IMR-90 (cell line): ENCODE measurements around the gene CEP83.

ENCODE experiments used
- BHLHE40 ChIP-seq: fragments of 150-350 bp; IDR thresholded peaks from 2 replicates; pipeline ENCODE4 v1.6.1; 2016; ENCODE audit warnings: mild to moderate bottlenecking, low read depth, low read length
- CEBPB ChIP-seq: IDR thresholded peaks from 2 replicates; pipeline ENCODE4 v1.6.1; 2012; ENCODE audit warnings: low read depth, low read length, improper control_type of control experiment
- FOS ChIP-seq: fragments of 150-350 bp; IDR thresholded peaks from 2 replicates; pipeline ENCODE4 v1.6.1; 2016; ENCODE audit warnings: low read depth, low read length
- MAZ ChIP-seq: IDR thresholded peaks from 2 replicates; pipeline ENCODE4 v1.6.1; 2012; ENCODE audit warnings: low read depth, mild to moderate bottlenecking, low read length, improper control_type of control experiment, moderate library complexity, borderline replicate concordance
- NFE2L2 ChIP-seq: fragments of 150-350 bp; IDR thresholded peaks from 2 replicates; pipeline ENCODE4 v1.6.1; 2016; ENCODE audit warnings: low read depth, mild to moderate bottlenecking, low read length
- POLR2A ChIP-seq: IDR thresholded peaks from 2 replicates; pipeline ENCODE4 v1.6.1; 2012; ENCODE audit warnings: mild to moderate bottlenecking, low read depth, low read length
- RAD21 ChIP-seq: IDR thresholded peaks from 2 replicates; pipeline ENCODE4 v1.6.1; 2012; ENCODE audit warnings: low read length, improper control_type of control experiment
- RCOR1 ChIP-seq: IDR thresholded peaks from 2 replicates; pipeline ENCODE4 v1.6.1; 2012; ENCODE audit warnings: mild to moderate bottlenecking, low read length, improper control_type of control experiment; ENCODE audit not compliant: insufficient replicate concordance
- RFX5 ChIP-seq: IDR thresholded peaks from 2 replicates; pipeline ENCODE4 v1.8.0; 2012; ENCODE audit warnings: low read depth, mild to moderate bottlenecking, low read length, moderate library complexity
- SMC3 ChIP-seq: fragments of 150-350 bp; IDR thresholded peaks from 2 replicates; pipeline ENCODE4 v1.6.1; 2016; ENCODE audit warnings: low read depth, mild to moderate bottlenecking, antibody characterized with exemption, low read length, moderate library complexity
- TF ChIP-seq, protein P1 (sequence below): conservative IDR thresholded peaks from 2 replicates; pipeline ENCODE4 v1.5.1; 2012; ENCODE audit warnings: mild to moderate bottlenecking, low read depth, low read length, improper control_type of control experiment
- TF ChIP-seq, protein P2 (sequence below): fragments of 150-350 bp; IDR thresholded peaks from 2 replicates; pipeline ENCODE4 v1.6.1; 2017; ENCODE audit warnings: mild to moderate bottlenecking, antibody characterized with exemption, low read length, low read depth
- TF ChIP-seq, protein P3 (sequence below): fragments of 150-350 bp; IDR thresholded peaks from 2 replicates; pipeline ENCODE4 v1.6.1; 2016; ENCODE audit warnings: low read depth, mild to moderate bottlenecking, low read length, moderate library complexity, borderline replicate concordance

DNA sequence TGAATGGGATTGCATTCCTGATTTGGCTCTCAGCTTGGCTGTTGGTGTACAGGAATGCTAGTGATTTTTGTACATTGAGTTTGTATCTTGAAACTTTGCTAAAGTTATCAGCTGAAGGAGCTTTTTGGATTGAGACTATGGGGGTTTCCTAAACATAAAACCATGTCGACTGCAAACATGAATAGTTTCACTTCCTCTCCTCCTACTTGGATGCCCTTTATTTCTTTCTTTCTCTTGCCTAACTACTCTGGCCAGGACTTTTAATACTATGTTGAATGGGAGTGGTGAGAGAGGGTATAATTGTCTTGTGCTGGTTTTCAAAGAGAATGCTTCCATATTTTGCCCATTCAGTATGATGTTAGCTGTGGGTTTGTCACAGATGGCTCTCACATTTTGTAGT, 141.5 kb downstream of the CEP83 start:
- TF ChIP-seq, protein P1, sequence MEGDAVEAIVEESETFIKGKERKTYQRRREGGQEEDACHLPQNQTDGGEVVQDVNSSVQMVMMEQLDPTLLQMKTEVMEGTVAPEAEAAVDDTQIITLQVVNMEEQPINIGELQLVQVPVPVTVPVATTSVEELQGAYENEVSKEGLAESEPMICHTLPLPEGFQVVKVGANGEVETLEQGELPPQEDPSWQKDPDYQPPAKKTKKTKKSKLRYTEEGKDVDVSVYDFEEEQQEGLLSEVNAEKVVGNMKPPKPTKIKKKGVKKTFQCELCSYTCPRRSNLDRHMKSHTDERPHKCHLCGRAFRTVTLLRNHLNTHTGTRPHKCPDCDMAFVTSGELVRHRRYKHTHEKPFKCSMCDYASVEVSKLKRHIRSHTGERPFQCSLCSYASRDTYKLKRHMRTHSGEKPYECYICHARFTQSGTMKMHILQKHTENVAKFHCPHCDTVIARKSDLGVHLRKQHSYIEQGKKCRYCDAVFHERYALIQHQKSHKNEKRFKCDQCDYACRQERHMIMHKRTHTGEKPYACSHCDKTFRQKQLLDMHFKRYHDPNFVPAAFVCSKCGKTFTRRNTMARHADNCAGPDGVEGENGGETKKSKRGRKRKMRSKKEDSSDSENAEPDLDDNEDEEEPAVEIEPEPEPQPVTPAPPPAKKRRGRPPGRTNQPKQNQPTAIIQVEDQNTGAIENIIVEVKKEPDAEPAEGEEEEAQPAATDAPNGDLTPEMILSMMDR, result no peak
- no peak for TF ChIP-seq RCOR1
- TF ChIP-seq RAD21, result no peak
- no peak for TF ChIP-seq MAZ
- TF ChIP-seq RFX5, result no peak
- TF ChIP-seq POLR2A, result no peak
- TF ChIP-seq, protein P2, sequence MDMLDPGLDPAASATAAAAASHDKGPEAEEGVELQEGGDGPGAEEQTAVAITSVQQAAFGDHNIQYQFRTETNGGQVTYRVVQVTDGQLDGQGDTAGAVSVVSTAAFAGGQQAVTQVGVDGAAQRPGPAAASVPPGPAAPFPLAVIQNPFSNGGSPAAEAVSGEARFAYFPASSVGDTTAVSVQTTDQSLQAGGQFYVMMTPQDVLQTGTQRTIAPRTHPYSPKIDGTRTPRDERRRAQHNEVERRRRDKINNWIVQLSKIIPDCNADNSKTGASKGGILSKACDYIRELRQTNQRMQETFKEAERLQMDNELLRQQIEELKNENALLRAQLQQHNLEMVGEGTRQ, result no peak
- no peak for TF ChIP-seq BHLHE40
- no peak for TF ChIP-seq CEBPB
- no peak for TF ChIP-seq FOS
- TF ChIP-seq, protein P3, sequence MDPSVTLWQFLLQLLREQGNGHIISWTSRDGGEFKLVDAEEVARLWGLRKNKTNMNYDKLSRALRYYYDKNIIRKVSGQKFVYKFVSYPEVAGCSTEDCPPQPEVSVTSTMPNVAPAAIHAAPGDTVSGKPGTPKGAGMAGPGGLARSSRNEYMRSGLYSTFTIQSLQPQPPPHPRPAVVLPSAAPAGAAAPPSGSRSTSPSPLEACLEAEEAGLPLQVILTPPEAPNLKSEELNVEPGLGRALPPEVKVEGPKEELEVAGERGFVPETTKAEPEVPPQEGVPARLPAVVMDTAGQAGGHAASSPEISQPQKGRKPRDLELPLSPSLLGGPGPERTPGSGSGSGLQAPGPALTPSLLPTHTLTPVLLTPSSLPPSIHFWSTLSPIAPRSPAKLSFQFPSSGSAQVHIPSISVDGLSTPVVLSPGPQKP, result no peak
- TF ChIP-seq NFE2L2, result no peak
- no peak for TF ChIP-seq SMC3
